Testis (tissue), 3 donors: ENCODE measurements around the gene CRNKL1. TPM values are rescaled to one million over a fixed set of nuclear protein-coding genes. Genes with fewer than 3 reads are reported as not detected.

Experiments used
- DNase-seq: peaks from one replicate; pipeline ENCODE4 v3.0.0-alpha.2; 2019
- H3K27ac ChIP-seq, 2 donors: fragments of 200-600 bp; sonication (generic); one replicate each; pipeline ENCODE4 v1.5.1; 2019
- H3K27me3 ChIP-seq: fragments of 200-600 bp; sonication (generic); one replicate; pipeline ENCODE4 v1.5.1; 2019
- H3K36me3 ChIP-seq: fragments of 200-600 bp; sonication (generic); one replicate; pipeline ENCODE4 v1.5.1; 2017; ENCODE audit warnings: low read depth; ENCODE audit errors: missing control alignments
- H3K4me1 ChIP-seq: fragments of 200-600 bp; sonication (generic); one replicate; pipeline ENCODE4 v1.5.1; 2019
- H3K4me3 ChIP-seq, 2 donors: fragments of 200-600 bp; sonication (generic); one replicate each; pipeline ENCODE4 v1.5.1; 2017 to 2019
- H3K9me3 ChIP-seq: fragments of 200-600 bp; sonication (generic); one replicate; pipeline ENCODE4 v1.5.1; 2017
- POLR2A ChIP-seq: fragments of 450-650 bp; IDR thresholded peaks from one replicate; pipeline ENCODE4 v1.6.1; 2017; ENCODE audit warnings: antibody characterized with exemption, mild to moderate bottlenecking, moderate library complexity
- WGBS, 2 donors: methylation state at CpG; one replicate each; pipeline ENCODE4 v1.1.5; 2018; 5-methylcytosine and 5-hydroxymethylcytosine counted together
- intact Hi-C: fragments of 100-400 bp; cut with DNase I; formaldehyde crosslinking; loops from one replicate; pipeline ENCODE4 v1.15.1; 2023; ENCODE audit warnings: low total_unique reads
- polyA plus RNA-seq: library from polyadenylated mRNA; stranded (reverse); fragments of 350-450 nt; fragmentation: Illumina TruSeq; extraction: RNeasy Lipid Tissue Mini Kit (QIAGEN cat#74804); gene quantifications from one replicate; pipeline ENCODE4 v1.2.3, GENCODE V29; 2014; ENCODE audit warnings: low read depth, low replicate concordance; ENCODE audit not compliant: insufficient read depth
- total RNA-seq, 2 donors: library from RNA; depleted of rRNA; stranded (reverse); fragments of >200 nt; gene quantifications; one replicate each; pipeline ENCODE4 v1.2.3, GENCODE V29; 2016
- TF ChIP-seq, protein P1 (sequence below), 3 experiments: fragments of 450-650 bp in 2 of 3; fragments of 200-600 bp in 1 of 3; sonication (generic) in 1 of 3; IDR thresholded peaks; one replicate each; pipeline ENCODE4 v1.5.1; 2016 to 2019; ENCODE audit warnings: antibody characterized with exemption in 3 of 3, mild to moderate bottlenecking in 2 of 3, moderate library complexity in 1 of 3

CRNKL1 gene
- total and polyA plus RNA-seq, 3 donors from 2014 or later: 22.1 to 26.9 (median 26.3) TPM

DNA sequence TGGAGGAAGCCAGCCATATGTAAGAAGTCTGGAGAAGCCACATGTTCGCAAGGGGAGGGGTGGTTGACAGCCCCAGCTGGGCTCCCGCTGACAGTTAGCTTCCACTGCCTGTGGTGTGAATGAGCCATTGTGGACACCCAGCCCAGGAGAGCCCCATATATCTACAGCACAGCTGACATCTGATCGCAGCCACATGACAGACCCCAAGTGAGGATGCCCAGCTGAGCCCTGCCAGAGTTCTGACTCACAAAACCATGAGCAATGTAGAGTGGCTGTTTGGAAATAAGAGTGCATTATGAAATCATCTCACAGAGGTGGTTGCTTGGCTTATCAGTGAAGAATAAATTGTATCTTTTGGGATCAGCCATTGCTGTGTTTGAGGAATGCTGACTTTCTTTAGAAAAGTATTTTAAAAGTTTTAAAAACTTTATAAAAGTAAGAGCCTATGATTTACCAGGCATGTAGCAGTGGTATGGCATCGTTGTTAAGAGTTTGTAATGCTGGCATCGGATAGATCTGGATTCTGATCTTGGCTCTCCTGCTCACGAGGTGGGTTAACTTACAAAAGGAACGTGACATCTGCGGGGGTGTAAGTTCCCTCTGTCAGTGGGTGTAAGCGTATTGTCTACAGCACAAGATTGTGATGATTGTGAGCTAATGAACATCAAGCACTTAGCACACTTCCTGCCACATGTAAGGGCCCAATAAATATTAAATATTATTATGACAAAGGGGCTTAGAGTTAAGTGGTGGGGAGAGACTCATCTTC, 24.2 kb upstream of the CRNKL1 start:
- intact Hi-C loops: no loop called here
- 76 to 93% methylated on average over 7 to 9 of the region's 9 CpGs for WGBS, 2 donors
- H3K27me3 ChIP-seq: no peaks in the 10 kb centered on the region
- no peaks in the 10 kb centered on the region for H3K9me3 ChIP-seq
- no peaks in the 10 kb centered on the region for H3K36me3 ChIP-seq
- TF ChIP-seq, protein P1, sequence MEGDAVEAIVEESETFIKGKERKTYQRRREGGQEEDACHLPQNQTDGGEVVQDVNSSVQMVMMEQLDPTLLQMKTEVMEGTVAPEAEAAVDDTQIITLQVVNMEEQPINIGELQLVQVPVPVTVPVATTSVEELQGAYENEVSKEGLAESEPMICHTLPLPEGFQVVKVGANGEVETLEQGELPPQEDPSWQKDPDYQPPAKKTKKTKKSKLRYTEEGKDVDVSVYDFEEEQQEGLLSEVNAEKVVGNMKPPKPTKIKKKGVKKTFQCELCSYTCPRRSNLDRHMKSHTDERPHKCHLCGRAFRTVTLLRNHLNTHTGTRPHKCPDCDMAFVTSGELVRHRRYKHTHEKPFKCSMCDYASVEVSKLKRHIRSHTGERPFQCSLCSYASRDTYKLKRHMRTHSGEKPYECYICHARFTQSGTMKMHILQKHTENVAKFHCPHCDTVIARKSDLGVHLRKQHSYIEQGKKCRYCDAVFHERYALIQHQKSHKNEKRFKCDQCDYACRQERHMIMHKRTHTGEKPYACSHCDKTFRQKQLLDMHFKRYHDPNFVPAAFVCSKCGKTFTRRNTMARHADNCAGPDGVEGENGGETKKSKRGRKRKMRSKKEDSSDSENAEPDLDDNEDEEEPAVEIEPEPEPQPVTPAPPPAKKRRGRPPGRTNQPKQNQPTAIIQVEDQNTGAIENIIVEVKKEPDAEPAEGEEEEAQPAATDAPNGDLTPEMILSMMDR (IDR thresholded peaks at IDR 0.05): no peak
- no peak for TF ChIP-seq POLR2A
- no peak overlapping the region for H3K4me3 ChIP-seq
- no peak for DNase-seq
- no peak overlapping the region for H3K27ac ChIP-seq
- no peaks in the 10 kb centered on the region for H3K4me1 ChIP-seq

DNA sequence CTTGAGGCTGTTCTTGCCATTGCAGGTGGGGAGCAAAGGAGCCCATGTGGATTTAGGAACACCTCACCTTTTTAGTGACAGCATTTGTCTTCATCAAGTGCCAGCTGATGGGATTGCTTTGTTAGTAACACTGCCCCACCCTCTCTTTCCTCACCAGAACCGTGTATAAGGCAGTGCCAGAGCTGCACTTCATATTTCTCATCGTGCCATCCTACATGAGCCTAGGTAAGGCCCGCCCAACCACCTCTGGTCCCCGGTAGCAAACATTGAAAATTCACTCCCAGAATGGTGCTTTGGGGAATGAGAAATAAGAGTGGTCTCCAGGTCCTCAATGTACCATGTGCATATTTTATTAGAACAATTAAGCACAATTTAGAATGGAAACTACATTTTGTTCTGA, 22.8 kb upstream of the CRNKL1 start:
- intact Hi-C loops: no loop called here
- H3K27me3 ChIP-seq: no peaks in the 10 kb centered on the region
- no peaks in the 10 kb centered on the region for H3K36me3 ChIP-seq
- no peak overlapping the region for H3K4me3 ChIP-seq
- H3K27ac ChIP-seq: no peak overlapping the region
- no peaks in the 10 kb centered on the region for H3K9me3 ChIP-seq
- WGBS, 2 donors: 83 to 89% methylated on average over 4 of the region's 4 CpGs
- no peaks in the 10 kb centered on the region for H3K4me1 ChIP-seq
- no peak for TF ChIP-seq POLR2A
- TF ChIP-seq, protein P1 (IDR thresholded peaks at IDR 0.05): no peak
- no peak for DNase-seq

DNA sequence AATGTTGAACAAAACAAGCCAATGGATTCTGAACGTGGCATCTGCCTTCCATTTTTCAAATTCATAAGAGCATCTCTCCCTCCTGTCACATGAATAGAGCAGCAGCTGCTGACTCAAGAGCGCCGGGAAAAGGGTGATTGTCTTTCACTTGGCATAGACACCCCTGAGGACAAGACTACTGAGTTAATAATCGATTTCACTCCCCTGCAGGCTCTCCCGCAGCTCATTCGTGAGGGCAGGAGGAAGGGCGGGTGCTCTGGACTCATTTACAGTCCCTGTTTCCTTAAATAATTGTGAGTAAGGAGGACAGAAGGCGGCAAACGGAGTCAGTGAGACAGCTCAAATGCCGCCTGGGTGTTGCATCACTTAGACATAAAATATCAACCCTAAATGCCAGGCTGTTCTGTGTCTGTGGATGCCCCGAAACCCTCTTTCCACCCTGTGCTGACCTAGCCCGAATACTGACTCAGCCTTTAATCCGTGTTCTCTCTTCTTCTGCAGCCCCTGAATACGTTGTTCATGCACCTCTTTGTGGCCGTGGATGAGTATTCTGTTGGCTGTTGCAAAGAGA, 21.6 kb upstream of the CRNKL1 start:
- Histone ChIP-seq H3K9me3 (no peaks in the 10 kb centered on the region), H3K27ac (no peak overlapping the region), H3K4me3 (no peak overlapping the region), H3K27me3 (no peaks in the 10 kb centered on the region), H3K4me1 (no peaks in the 10 kb centered on the region), H3K36me3 (no peaks in the 10 kb centered on the region)
- WGBS, 2 donors: 74 to 75% methylated on average over 15 of the region's 15 CpGs
- no peak for DNase-seq
- intact Hi-C loops: no loop called here
- TF ChIP-seq POLR2A: no peak
- TF ChIP-seq, protein P1 (IDR thresholded peaks at IDR 0.05): no peak

DNA sequence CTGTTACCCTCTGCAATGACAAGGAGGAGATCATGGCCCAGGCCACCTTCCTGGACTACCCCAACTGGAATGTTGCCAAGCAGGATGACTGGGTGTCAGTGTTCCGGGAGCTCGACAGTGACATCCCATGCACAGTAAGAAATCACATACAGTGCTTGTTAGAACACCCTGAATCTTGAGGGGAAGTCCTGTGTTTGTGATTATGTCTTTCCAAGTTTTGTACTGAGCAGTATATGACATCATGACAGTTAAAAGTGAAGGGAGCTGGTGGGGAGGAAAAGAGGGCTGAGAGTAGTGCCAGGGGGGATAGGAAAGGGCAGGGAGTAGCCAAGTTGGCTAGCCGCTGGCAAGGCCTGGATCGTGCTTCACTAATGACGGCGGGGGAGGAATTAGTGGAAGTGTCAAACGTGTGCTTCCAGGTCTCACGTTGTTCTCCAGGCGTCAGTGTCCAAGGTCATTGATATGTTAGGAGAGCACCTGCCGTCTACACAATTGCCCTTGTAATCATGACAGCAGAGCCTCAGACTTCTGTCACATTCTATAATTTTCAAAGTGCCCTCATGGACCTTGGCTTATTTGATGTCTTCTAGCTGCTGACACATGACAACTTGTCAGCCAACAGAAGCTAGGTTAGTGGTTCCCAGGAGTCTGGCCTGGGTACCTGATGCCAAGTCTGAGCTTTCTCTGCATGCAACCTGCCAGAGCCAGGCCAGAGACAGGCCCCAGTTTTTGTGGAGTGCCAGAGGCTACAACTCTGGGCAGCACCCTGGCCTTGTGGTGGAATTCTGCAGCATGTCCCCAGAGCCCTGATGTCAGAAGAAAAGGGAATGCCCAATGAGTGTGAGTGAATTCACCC, 18.8 kb upstream of the CRNKL1 start:
- WGBS, 2 donors: 42 to 58% methylated on average over 10 of the region's 10 CpGs
- no peak overlapping the region for H3K27ac ChIP-seq
- TF ChIP-seq, protein P1 (IDR thresholded peaks at IDR 0.05): no peak
- no peak for TF ChIP-seq POLR2A
- H3K4me1 ChIP-seq: no peaks in the 10 kb centered on the region
- no peaks in the 10 kb centered on the region for H3K36me3 ChIP-seq
- no peaks in the 10 kb centered on the region for H3K9me3 ChIP-seq
- no peak for DNase-seq
- intact Hi-C loops: no loop called here
- no peaks in the 10 kb centered on the region for H3K27me3 ChIP-seq
- no peak overlapping the region for H3K4me3 ChIP-seq
